ENCODE measurements around the gene COG3.

COG3 gene

DNA sequence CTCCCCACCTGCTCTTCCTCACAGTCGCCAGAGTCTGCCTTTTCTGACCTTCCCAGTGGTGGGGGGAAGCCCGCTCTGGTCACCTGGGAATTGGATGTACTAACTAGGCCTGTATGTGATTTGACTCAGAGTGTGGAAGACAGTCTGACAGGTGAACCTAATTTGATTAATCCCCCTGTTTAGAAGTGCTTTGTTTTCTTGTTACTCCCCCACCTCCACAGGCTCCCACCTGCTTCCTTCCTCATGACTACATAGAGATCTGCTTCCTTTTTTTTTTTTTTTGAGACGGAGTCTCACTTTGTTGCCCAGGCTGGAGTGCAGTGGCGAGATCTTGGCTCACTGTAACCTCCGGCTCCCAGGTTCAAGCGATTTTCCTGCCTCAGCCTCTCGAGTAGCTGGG is 44.0 kb downstream of the COG3 start:
- DNase-seq = no peak

GRCh38 chr13:45510672-45511071 is 45.9 kb downstream of the COG3 start:
- DNase-seq = no peak

DNA sequence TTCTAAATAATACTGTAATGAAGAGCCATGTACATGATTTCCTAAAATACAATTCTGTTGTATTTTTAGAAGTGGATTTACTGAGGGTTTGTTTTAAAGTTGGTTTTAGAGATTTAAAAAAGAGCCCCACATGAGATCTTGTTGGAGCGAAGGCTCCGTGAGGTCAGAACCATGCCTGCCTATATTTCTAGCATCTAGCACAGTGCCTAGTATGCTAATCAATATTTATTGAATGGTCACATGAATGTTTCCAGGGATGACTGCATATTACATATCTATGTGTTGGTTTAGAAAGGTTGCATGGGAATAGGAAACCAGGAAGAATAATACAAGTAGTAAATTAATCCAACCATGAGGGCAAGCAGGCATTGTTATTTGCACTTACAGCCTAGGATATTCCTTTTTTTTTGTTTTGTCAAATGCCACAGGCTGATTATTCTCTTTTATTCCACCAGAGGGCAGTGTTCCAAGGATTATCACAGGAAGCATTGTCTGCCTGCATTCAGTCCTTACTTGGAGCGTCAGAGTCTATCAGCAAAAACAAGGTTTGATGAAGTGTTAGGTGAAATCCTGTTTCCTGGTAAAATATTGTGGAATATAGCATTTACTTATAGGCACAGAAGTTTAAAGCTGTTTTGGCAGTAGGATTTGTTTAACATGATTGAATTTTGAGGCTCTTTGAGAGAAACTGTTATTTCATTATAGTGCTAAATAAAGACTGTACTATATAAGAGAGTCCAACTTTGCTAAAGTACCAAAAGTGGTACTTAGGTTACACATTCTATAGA is 46.8 kb downstream of the COG3 start:
- DNase-seq = no peak

- DNase-seq = no peak
Measured at GRCh38 chr13:45512098-45512496, 47.4 kb downstream of the COG3 start.

- DNase-seq = no peak
Measured at GRCh38 chr13:45516757-45517156, 52.0 kb downstream of the COG3 start.

DNA sequence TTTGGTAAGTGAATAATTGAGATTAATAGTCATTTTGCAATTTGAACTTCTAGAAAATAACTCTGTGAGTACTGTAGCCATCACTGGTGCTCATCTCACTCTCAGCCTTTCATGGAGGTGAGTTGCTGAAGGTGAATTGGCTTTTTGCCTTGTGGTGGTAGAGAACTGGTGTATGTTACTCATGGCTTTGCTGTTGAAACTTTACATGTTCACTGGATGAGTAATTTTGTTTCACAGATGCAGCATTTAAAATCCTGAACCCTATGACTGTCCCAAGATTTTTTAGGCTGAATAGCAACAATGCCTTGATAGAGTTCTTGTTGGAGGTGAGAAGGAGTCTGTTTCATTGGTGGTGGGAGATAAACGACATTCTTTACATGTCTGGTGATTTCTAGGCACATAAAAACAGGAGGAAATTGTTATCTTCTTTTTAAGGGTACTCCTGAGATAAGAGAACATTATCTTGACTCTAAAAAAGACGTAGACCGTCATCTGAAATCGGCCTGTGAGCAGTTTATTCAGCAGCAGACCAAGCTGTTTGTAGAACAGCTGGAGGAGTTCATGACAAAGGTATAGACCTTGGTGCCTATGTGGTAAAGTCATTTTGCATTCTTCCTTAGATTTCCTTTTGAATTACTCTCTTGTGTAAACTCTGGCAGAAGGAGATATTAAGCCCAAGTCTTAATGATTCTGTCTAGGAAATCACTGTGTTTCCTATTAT is 53.9 kb downstream of the COG3 start:
- DNase-seq = no peak

- no peak for DNase-seq
Measured at GRCh38 chr13:45519493-45519892, 54.8 kb downstream of the COG3 start.

GRCh38 chr13:45521297-45521696 is 56.6 kb downstream of the COG3 start:
- DNase-seq = no peak

DNA sequence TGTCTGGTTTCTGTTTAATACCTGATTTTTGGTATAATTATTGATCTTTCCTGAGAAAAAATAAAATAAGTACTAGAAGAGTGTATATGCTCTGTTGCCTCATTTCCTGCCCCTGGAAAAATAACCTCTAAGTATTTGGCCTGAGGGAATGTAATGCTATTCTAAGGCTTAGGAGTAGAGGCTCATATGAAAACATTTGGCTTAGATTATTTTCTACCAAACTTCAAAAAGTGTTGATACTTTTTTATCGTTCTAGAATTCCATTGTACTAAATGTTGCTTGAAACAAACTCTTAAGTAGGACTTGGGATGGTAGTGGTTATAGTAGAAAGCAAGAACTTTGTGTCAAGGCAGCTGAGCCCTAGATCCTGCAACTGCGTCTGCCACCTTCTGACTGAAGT is 57.8 kb downstream of the COG3 start:
- DNase-seq = no peak

DNA sequence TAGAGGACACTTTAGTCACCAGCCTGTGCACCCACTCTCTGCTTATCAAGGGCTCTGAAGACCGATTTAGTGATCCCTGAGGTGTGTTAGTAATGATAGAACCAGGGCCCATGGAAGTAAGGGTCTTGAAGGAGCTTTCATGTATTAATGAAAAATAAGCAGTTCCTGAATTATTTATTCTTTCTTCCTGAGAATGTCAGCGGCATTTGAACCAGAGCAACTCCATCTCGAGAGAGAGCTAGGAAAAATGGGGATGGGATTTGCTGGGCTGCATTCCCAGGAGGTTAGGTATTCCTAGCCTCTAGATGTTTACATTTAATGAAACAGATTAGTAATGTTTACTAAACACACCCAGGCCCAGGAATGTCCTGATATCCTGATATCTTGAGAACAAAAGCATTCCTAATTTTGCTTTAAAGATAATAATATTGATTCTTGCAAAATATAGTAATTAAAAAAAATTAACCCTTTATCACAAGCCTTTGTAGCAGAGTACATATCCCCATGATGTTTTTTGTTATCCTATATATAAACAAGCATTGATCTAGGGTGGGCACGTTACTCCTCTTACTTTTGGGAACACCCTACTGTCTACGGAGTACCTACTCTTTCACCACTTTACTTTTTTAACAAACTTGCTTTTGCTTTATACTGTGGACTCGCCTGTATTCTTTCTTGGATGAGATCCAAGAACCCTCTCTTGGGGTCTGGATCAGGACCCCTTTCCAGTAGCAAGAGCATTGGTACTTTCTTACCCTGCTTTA is 63.1 kb downstream of the COG3 start:
- no peak for DNase-seq

DNA sequence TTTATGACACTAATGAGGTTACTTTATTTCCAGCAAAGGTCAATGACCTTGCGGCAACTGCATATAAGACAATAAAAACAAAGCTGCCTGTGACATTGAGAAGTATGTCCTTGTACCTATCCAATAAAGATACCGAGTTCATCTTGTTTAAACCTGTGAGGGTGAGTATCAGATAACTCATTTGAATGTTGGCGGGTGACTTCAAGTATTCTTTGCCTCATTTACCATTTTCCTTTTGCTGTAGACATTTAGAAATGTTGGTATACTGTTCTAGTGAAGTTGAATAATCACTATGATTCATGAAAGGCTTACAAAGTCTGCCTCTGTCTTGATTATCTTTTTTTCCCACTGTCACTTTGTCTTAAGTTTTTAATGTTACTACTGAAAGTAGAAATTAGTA is 65.0 kb downstream of the COG3 start:
- no peak for DNase-seq

GRCh38 chr13:45534604-45535003 is 69.9 kb downstream of the COG3 start:
- no peak for DNase-seq

- no peak for DNase-seq
Measured at GRCh38 chr13:45536224-45536623, 71.5 kb downstream of the COG3 start.

- DNase-seq = no peak
Measured at GRCh38 chr13:45537516-45537915, 72.8 kb downstream of the COG3 start.

DNA sequence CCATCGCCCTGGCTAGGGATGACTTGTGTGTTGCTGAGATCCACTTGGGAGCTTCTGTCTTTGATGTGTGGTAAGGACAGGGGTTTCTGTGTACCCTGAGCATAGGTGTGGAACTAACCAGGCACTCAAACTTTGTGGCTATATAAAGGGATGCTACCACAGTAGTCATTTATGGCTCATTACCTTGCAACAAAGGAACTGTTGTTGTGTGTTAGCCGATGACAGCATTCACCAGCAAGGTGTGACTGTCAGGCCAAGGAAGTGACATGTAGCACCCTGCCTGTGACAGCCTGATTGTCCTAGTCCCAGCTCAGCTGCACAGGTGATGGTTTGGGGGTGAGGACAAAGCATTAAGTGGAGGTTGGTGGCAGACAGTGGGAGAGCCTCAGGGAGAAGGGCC is 73.6 kb downstream of the COG3 start:
- DNase-seq = no peak

GRCh38 chr13:45540195-45540594 is 75.5 kb downstream of the COG3 start:
- no peak for DNase-seq

DNA sequence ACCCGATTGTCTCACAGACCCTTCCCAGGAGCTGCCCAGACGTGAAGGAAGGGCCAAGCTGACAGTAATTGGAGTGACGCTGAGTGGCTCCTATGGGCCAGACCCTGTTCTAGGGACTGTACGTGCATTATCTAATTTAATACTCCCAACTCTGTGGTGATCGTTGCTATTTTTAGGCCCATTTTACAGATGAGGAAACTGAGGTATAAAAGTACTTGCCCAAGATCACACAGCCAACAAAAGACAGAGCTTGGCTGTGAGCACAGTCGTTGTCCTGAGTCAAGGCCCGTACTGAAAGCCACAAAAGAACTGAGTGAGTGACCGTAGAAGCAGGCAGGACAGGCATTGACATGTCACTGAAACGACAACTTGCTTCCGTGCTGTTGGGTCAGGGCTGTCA is 76.1 kb downstream of the COG3 start:
- DNase-seq = no peak

DNA sequence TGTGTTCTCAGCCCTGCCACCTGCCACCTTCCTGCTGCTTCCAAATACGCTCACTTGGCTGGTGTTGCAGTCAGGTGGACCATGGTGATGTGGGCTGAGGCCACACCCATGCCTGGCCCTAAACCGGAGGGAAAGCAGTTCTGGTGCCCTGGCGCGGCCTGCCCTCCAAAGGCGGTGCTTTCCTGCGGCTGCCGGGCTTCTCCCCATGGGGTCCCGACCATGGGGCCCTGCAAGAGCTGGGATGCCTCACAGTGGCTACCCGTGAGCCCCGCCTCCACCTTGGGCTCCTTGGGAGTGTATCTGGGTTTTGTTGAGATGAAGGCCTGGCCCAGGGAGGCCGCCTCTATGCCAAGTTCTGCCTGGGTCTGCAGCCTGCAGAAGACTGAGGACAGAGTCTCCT is 77.1 kb downstream of the COG3 start:
- no peak for DNase-seq

- no peak for DNase-seq
Measured at GRCh38 chr13:45542391-45542790, 77.7 kb downstream of the COG3 start.

- no peak for DNase-seq
Measured at GRCh38 chr13:45542878-45543277, 78.1 kb downstream of the COG3 start.

DNA sequence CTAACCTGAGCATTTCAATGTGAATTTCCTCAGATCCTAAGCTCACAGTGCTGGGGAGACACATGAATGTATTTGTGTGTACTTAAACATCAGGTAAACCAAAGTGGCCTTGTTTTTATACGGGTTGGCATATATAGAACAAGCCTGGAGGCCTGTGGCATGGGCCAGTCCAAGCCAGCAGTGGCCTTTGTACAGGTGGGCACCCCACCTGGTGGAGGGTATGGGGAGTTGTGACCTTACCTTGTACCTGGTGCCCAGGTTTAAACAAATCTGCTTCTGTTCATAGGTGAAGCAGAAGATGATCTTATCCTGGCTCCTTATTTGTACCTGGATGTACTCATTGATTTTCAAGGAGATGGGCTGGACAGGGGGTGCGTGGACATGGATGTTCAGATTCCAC is 79.8 kb downstream of the COG3 start:
- DNase-seq = no peak

- no peak for DNase-seq
Measured at GRCh38 chr13:45545686-45546409, 81.1 kb downstream of the COG3 start.

GRCh38 chr13:45546410-45546765 is 81.6 kb downstream of the COG3 start:
- DNase-seq = no peak

Data from stimulated activated CD8-positive, alpha-beta memory T cell treated with anti-CD3 and anti-CD28 coated beads, Interleukin-4, amount 100 ng/mL, for 48 hours (primary cell).